Erythroblast (primary cell): ENCODE measurements around the gene C6orf89.

Experiments used
- GATA1 ChIP-seq: IDR thresholded peaks from 2 replicates; pipeline ENCODE4 v1.6.1; 2011; ENCODE audit warnings: low read depth, mild to moderate bottlenecking, control low read depth, low read length, moderate library complexity
- POLR2A ChIP-seq: IDR thresholded peaks from 2 replicates; pipeline ENCODE4 v1.6.1; 2011; ENCODE audit warnings: mild to moderate bottlenecking, low read length

GRCh38 chr6:36847991-36848390, 37.8 kb upstream of the C6orf89 start:
- no peak for TF ChIP-seq POLR2A
- TF ChIP-seq GATA1: no peak
